Coronary artery (tissue), 2 donors: ENCODE results near the gene INSYN1.
"Not testable (repeated sequence)": the region's sequence is repeated elsewhere in the genome, so short reads cannot be mapped to it uniquely, and the experiment has no call there.

ENCODE experiments used
- DNase-seq: peaks from one replicate; pipeline ENCODE4 v3.0.0-alpha.2; 2017; ENCODE audit warnings: low spot score
- H3K27ac ChIP-seq, 2 donors: fragments of 200-600 bp; sonication (generic); one replicate each; pipeline ENCODE4 v1.5.1; 2016 to 2019
- H3K4me3 ChIP-seq: fragments of 200-600 bp; sonication (generic); 2 replicates; pipeline ENCODE4 v1.5.1; 2016; ENCODE audit warnings: mild to moderate bottlenecking, moderate library complexity
- CTCF ChIP-seq: fragments of 200-600 bp; sonication (generic); IDR thresholded peaks from one replicate; pipeline ENCODE4 v1.5.1; 2019; ENCODE audit warnings: antibody characterized with exemption

The INSYN1 gene

DNA sequence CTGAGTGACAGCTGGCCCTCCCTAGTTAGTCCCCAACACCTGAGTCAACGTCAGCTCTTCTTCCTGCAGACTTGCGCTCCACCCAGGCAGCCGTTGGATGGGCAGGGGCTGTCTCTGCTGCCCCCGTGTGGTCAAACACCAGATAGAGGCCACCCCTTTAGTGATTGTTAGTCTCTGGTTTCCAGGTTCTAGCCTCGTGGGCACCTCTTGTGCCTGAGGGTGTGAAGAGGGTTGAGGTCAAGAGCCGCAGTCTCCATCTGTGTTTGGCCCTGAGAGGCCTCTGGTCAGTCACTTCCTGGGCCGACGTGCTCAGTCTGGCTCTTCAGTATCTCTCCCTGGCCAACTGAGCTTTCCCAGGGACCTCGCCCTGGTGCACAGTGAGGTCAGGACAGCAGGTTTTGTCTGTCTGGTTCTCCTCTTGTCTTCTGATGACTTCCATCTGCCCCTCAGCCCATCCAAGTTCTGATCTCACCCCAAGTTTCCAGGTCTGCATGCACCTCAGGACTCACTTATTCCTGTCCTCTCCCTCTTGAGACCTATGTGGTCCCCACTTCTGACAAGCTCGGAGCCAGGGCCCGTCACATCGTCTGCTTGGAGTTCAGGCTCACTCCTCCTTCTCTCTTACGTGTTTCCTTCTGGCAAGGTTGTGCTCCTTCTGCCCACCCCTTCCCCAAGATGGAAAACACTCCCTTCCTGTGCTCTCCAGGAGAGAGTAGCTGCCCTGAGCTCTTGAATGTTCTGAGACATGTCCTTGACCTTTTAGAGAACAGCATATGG is 48.1 kb downstream of the INSYN1 start:
- no peak overlapping the region for H3K27ac ChIP-seq
- no peak for DNase-seq
- no peak overlapping the region for H3K4me3 ChIP-seq
- TF ChIP-seq CTCF = peak; percentile 63

DNA sequence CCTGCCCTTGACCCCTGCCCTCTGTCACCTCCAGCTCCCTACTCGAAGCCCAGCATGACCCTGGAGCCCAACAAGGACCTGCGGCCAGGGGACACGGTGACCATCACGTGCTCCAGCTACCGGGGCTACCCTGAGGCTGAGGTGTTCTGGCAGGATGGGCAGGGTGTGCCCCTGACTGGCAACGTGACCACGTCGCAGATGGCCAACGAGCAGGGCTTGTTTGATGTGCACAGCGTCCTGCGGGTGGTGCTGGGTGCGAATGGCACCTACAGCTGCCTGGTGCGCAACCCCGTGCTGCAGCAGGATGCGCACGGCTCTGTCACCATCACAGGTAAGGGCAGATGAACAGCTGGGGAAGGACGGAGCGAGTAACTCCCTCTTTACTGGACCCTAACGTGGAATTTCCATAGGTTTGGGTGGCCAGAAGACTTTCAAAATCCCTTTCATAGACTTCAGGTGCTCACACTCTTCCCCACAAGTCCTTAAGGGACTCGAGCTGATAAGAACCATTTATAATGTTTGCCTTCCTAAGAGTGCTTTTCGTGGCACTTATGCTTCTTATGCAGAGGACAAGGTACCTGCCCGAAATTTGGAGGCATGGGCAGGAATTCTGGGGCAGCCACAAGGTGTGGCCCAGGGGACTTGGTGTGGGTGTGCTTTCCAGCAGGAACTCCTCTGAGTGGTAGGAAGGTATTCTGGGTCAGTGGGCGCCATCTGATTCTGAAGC is 48.8 kb downstream of the INSYN1 start:
- not testable (repeated sequence) for DNase-seq, H3K4me3 ChIP-seq, H3K27ac ChIP-seq

GRCh38 chr15:73703601-73704000 is 49.5 kb downstream of the INSYN1 start:
- not testable (repeated sequence) for H3K27ac ChIP-seq, H3K4me3 ChIP-seq, DNase-seq

- not testable (repeated sequence) for DNase-seq, H3K27ac ChIP-seq, H3K4me3 ChIP-seq
Measured at GRCh38 chr15:73702311-73703239, 50.6 kb downstream of the INSYN1 start.

DNA sequence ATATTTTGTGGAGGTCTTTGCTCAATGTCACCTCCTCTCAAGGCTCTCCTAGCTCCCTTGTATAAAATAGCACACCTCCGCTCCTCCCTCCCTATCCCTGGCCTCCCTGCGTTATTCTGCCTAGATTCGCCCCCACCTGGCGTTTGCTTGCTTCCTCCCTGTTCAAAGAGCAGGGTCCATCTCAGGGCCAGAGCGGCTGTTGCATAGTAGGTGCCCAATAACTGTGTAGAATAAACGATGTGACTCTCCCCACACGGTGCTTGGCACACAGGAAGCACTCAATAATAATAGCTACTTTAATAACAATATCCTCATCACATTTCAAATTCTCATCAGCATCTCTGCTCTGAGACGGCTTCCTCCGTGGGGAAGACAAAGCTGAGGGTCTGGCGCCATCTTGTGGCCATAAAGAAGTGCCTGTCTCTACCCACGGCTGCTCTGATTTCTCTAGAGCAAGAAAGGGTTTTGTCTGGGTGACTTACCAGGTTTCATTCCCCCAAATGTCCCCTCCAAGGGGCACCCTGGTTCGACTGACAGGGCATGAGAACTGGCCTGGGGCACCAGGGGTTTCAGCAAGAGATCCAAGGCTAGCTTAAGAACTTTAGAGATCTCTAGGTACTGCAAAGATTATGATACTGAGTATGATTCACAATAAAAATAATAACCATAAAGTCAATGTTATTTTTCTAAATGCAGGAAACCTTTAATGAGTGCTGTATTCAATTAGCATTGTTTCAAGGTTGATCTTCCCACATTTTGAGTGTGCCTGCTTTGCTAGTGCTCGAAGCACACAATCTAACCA is 52.9 kb downstream of the INSYN1 start:
- no peak for DNase-seq
- peak; percentile 82 for TF ChIP-seq CTCF
- Histone ChIP-seq H3K4me3 (no peak overlapping the region), H3K27ac (no peak overlapping the region)

- no peak for TF ChIP-seq CTCF
- DNase-seq = no peak
Measured at GRCh38 chr15:73699249-73700040, 53.7 kb downstream of the INSYN1 start.

DNA sequence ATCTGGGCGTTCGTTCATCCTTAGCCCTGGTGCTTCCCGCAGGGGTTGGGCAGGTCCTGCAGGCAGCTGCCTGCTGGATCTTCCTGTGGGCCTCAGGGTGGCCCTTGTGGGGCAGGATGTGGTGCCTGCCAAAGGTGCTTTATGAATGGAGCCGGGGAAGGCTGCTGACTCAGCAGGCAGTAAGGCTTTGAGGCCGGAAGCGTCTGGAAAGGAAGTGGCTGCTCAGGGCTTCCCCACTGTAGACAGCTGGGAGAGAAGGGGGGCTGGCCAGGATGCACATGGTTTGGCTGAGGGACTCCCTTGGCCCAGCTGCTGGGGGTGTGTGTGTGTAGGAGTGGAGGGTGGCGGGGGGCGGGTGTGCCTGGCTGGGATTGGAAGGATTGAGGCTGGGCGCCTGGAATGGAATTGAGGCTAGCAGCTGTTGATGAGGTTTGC is 56.1 kb downstream of the INSYN1 start:
- no peak for TF ChIP-seq CTCF
- Histone ChIP-seq H3K27ac (peak overlapping the region in 1 of 2 donors; percentile 60), H3K4me3 (no peak overlapping the region)
- no peak for DNase-seq

More at GRCh38 chr15:73699249-73700040, 53.7 kb downstream of the INSYN1 start:
- Histone ChIP-seq H3K4me3 (no peak overlapping the region), H3K27ac (no peak overlapping the region)
